Cerebellar nuclear complex (tissue), 1 donor: Measurements from ENCODE around the gene GM2A.
"Not testable (repeated sequence)": the region's sequence is repeated elsewhere in the genome, so short reads cannot be mapped to it uniquely, and the experiment has no call there.

Experiments used
- DNase-seq, 2 experiments: peaks; one replicate each; lab custom pipeline; 2025; lab: John Stamatoyannopoulos, UW

Gene GM2A

GRCh38 chr5:151253605-151253950 lies 593 bp downstream of the GM2A start:
- no peak for DNase-seq

GRCh38 chr5:151254556-151254955 lies 1.6 kb downstream of the GM2A start:
- no peak for DNase-seq

- DNase-seq = not testable (repeated sequence)
Measured at GRCh38 chr5:151254990-151255389, 2.0 kb downstream of the GM2A start.

GRCh38 chr5:151255621-151256286 lies 2.8 kb downstream of the GM2A start:
- DNase-seq = no peak

- DNase-seq = no peak
Measured at GRCh38 chr5:151257731-151258181, 4.8 kb downstream of the GM2A start.

- DNase-seq = no peak
Measured at GRCh38 chr5:151258201-151258611, 5.2 kb downstream of the GM2A start.

GRCh38 chr5:151258816-151259215 lies 5.8 kb downstream of the GM2A start:
- DNase-seq = no peak

- DNase-seq = no peak
Measured at GRCh38 chr5:151259931-151260330, 6.9 kb downstream of the GM2A start.

GRCh38 chr5:151262532-151262931 lies 9.5 kb downstream of the GM2A start:
- DNase-seq = no peak

- no peak for DNase-seq
Measured at GRCh38 chr5:151264113-151264512, 11.1 kb downstream of the GM2A start.

GRCh38 chr5:151267491-151268260 lies 14.7 kb downstream of the GM2A start:
- no peak for DNase-seq

GRCh38 chr5:151270599-151270998 lies 17.6 kb downstream of the GM2A start:
- DNase-seq = no peak

GRCh38 chr5:151271336-151271735 lies 18.4 kb downstream of the GM2A start:
- no peak for DNase-seq

GRCh38 chr5:151274666-151275065 lies 21.7 kb downstream of the GM2A start:
- no peak for DNase-seq

- no peak for DNase-seq
Measured at GRCh38 chr5:151275803-151276202, 22.8 kb downstream of the GM2A start.

GRCh38 chr5:151278845-151279244 lies 25.9 kb downstream of the GM2A start:
- DNase-seq = no peak

GRCh38 chr5:151280443-151280842 lies 27.5 kb downstream of the GM2A start:
- DNase-seq = no peak

GRCh38 chr5:151281001-151281639 lies 28.1 kb downstream of the GM2A start:
- no peak for DNase-seq

GRCh38 chr5:151283120-151283825 lies 30.3 kb downstream of the GM2A start:
- no peak for DNase-seq

GRCh38 chr5:151284392-151284967 lies 31.5 kb downstream of the GM2A start:
- no peak for DNase-seq

GRCh38 chr5:151285683-151286082 lies 32.7 kb downstream of the GM2A start:
- DNase-seq = no peak

- no peak for DNase-seq
Measured at GRCh38 chr5:151286246-151286645, 33.3 kb downstream of the GM2A start.
